ENCODE results near the gene NPR2. TPM values are rescaled to one million over a fixed set of nuclear protein-coding genes. Genes with fewer than 3 reads are reported as not detected.

Gene NPR2
- total RNA-seq, 1 experiment from 2014 or later, result 10.1 TPM

DNA sequence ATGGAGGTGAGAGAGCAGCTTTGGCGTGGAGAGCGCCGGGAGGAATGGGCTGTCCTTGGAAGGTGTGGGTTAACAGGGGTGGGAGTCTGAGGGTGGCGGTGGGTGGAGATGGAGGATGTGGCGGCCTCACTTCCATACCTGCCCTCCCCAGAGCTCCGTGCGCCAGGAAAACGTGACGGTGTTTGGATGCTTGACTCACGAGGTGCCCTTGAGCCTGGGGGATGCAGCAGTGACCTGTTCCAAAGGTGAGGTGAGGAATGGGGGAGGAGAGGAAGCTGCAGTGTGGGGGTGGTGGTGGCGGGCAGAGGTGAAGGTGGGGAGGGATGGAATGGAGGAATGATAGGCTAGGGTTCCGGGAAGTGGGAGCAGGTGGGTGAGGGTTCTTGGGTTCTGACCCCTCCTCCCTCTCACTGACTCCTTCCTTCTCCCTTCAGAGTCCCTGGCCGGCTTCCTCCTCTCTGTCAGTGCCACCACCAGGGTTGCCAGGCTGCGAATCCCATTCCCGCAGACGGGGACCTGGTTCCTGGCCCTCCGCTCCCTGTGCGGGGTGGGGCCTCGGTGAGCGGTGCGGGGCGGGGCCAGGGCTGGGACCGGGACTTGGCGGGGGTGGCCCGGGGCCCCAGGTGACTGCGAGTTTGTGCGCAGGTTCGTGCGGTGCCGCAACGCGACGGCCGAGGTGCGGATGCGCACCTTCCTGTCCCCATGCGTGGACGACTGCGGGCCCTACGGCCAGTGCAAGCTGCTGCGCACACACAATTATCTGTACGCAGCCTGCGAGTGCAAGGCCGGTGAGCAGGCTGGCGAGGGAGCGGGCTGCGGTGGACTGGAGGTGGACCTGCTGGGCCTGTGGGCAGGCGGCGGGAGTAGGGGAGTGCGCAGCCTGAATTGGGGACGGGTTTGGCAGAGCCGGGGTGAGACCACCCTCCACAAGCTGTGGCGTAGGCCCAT, 54.7 kb downstream of the NPR2 start (continued):
- TF ChIP-seq, protein P1, sequence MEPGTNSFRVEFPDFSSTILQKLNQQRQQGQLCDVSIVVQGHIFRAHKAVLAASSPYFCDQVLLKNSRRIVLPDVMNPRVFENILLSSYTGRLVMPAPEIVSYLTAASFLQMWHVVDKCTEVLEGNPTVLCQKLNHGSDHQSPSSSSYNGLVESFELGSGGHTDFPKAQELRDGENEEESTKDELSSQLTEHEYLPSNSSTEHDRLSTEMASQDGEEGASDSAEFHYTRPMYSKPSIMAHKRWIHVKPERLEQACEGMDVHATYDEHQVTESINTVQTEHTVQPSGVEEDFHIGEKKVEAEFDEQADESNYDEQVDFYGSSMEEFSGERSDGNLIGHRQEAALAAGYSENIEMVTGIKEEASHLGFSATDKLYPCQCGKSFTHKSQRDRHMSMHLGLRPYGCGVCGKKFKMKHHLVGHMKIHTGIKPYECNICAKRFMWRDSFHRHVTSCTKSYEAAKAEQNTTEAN (CRISPR knock-in tag; IDR thresholded peaks at IDR 0.05), result no peak
- TF ChIP-seq, protein P2, sequence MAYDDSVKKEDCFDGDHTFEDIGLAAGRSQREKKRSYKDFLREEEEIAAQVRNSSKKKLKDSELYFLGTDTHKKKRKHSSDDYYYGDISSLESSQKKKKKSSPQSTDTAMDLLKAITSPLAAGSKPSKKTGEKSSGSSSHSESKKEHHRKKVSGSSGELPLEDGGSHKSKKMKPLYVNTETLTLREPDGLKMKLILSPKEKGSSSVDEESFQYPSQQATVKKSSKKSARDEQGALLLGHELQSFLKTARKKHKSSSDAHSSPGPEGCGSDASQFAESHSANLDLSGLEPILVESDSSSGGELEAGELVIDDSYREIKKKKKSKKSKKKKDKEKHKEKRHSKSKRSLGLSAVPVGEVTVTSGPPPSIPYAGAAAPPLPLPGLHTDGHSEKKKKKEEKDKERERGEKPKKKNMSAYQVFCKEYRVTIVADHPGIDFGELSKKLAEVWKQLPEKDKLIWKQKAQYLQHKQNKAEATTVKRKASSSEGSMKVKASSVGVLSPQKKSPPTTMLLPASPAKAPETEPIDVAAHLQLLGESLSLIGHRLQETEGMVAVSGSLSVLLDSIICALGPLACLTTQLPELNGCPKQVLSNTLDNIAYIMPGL (CRISPR knock-in tag; IDR thresholded peaks at IDR 0.05), result peak; percentile 56; the same call in 1 of the 2 replicates
- TF ChIP-seq GTF2I (CRISPR knock-in tag; conservative IDR thresholded peaks at IDR 0.05) (no peak), GABPB1 (CRISPR knock-in tag; IDR thresholded peaks at IDR 0.05) (no peak), ELF4 (CRISPR knock-in tag; IDR thresholded peaks at IDR 0.05; ENCODE audit: low read depth) (no peak), ZNF416 (CRISPR knock-in tag; IDR thresholded peaks at IDR 0.05) (no peak), FOXJ3 (CRISPR knock-in tag; IDR thresholded peaks at IDR 0.05; ENCODE audit: borderline replicate concordance) (no peak), FOXP1 (CRISPR knock-in tag; IDR thresholded peaks at IDR 0.05; ENCODE audit: borderline replicate concordance) (0 out of 2 replicates have a peak, but pooled peaks have one; percentile 27), MYBL2 (CRISPR knock-in tag; IDR thresholded peaks at IDR 0.05) (no peak), SOX15 (CRISPR knock-in tag; IDR thresholded peaks at IDR 0.05) (no peak), ZBTB21 (CRISPR knock-in tag; IDR thresholded peaks at IDR 0.05; ENCODE audit: borderline replicate concordance) (0 out of 2 replicates have a peak, but pooled peaks have one; percentile 31)
- TF ChIP-seq, protein P3, sequence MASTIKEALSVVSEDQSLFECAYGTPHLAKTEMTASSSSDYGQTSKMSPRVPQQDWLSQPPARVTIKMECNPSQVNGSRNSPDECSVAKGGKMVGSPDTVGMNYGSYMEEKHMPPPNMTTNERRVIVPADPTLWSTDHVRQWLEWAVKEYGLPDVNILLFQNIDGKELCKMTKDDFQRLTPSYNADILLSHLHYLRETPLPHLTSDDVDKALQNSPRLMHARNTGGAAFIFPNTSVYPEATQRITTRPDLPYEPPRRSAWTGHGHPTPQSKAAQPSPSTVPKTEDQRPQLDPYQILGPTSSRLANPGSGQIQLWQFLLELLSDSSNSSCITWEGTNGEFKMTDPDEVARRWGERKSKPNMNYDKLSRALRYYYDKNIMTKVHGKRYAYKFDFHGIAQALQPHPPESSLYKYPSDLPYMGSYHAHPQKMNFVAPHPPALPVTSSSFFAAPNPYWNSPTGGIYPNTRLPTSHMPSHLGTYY (CRISPR knock-in tag; IDR thresholded peaks at IDR 0.05), result no peak
- TF ChIP-seq, protein P4, sequence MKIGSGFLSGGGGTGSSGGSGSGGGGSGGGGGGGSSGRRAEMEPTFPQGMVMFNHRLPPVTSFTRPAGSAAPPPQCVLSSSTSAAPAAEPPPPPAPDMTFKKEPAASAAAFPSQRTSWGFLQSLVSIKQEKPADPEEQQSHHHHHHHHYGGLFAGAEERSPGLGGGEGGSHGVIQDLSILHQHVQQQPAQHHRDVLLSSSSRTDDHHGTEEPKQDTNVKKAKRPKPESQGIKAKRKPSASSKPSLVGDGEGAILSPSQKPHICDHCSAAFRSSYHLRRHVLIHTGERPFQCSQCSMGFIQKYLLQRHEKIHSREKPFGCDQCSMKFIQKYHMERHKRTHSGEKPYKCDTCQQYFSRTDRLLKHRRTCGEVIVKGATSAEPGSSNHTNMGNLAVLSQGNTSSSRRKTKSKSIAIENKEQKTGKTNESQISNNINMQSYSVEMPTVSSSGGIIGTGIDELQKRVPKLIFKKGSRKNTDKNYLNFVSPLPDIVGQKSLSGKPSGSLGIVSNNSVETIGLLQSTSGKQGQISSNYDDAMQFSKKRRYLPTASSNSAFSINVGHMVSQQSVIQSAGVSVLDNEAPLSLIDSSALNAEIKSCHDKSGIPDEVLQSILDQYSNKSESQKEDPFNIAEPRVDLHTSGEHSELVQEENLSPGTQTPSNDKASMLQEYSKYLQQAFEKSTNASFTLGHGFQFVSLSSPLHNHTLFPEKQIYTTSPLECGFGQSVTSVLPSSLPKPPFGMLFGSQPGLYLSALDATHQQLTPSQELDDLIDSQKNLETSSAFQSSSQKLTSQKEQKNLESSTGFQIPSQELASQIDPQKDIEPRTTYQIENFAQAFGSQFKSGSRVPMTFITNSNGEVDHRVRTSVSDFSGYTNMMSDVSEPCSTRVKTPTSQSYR (CRISPR knock-in tag; IDR thresholded peaks at IDR 0.05), result no peak
- TF ChIP-seq, protein P5, sequence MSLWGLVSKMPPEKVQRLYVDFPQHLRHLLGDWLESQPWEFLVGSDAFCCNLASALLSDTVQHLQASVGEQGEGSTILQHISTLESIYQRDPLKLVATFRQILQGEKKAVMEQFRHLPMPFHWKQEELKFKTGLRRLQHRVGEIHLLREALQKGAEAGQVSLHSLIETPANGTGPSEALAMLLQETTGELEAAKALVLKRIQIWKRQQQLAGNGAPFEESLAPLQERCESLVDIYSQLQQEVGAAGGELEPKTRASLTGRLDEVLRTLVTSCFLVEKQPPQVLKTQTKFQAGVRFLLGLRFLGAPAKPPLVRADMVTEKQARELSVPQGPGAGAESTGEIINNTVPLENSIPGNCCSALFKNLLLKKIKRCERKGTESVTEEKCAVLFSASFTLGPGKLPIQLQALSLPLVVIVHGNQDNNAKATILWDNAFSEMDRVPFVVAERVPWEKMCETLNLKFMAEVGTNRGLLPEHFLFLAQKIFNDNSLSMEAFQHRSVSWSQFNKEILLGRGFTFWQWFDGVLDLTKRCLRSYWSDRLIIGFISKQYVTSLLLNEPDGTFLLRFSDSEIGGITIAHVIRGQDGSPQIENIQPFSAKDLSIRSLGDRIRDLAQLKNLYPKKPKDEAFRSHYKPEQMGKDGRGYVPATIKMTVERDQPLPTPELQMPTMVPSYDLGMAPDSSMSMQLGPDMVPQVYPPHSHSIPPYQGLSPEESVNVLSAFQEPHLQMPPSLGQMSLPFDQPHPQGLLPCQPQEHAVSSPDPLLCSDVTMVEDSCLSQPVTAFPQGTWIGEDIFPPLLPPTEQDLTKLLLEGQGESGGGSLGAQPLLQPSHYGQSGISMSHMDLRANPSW (CRISPR knock-in tag; conservative IDR thresholded peaks at IDR 0.05; ENCODE audit: low read depth), result no peak
- TF ChIP-seq, protein P6, sequence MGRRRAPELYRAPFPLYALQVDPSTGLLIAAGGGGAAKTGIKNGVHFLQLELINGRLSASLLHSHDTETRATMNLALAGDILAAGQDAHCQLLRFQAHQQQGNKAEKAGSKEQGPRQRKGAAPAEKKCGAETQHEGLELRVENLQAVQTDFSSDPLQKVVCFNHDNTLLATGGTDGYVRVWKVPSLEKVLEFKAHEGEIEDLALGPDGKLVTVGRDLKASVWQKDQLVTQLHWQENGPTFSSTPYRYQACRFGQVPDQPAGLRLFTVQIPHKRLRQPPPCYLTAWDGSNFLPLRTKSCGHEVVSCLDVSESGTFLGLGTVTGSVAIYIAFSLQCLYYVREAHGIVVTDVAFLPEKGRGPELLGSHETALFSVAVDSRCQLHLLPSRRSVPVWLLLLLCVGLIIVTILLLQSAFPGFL (CRISPR knock-in tag; IDR thresholded peaks at IDR 0.05; ENCODE audit: borderline replicate concordance), result no peak
- TF ChIP-seq, protein P7, sequence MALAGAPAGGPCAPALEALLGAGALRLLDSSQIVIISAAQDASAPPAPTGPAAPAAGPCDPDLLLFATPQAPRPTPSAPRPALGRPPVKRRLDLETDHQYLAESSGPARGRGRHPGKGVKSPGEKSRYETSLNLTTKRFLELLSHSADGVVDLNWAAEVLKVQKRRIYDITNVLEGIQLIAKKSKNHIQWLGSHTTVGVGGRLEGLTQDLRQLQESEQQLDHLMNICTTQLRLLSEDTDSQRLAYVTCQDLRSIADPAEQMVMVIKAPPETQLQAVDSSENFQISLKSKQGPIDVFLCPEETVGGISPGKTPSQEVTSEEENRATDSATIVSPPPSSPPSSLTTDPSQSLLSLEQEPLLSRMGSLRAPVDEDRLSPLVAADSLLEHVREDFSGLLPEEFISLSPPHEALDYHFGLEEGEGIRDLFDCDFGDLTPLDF (CRISPR knock-in tag; IDR thresholded peaks at IDR 0.05), result no peak
- TF ChIP-seq, protein P8, sequence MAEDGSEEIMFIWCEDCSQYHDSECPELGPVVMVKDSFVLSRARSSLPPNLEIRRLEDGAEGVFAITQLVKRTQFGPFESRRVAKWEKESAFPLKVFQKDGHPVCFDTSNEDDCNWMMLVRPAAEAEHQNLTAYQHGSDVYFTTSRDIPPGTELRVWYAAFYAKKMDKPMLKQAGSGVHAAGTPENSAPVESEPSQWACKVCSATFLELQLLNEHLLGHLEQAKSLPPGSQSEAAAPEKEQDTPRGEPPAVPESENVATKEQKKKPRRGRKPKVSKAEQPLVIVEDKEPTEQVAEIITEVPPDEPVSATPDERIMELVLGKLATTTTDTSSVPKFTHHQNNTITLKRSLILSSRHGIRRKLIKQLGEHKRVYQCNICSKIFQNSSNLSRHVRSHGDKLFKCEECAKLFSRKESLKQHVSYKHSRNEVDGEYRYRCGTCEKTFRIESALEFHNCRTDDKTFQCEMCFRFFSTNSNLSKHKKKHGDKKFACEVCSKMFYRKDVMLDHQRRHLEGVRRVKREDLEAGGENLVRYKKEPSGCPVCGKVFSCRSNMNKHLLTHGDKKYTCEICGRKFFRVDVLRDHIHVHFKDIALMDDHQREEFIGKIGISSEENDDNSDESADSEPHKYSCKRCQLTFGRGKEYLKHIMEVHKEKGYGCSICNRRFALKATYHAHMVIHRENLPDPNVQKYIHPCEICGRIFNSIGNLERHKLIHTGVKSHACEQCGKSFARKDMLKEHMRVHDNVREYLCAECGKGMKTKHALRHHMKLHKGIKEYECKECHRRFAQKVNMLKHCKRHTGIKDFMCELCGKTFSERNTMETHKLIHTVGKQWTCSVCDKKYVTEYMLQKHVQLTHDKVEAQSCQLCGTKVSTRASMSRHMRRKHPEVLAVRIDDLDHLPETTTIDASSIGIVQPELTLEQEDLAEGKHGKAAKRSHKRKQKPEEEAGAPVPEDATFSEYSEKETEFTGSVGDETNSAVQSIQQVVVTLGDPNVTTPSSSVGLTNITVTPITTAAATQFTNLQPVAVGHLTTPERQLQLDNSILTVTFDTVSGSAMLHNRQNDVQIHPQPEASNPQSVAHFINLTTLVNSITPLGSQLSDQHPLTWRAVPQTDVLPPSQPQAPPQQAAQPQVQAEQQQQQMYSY (CRISPR knock-in tag; IDR thresholded peaks at IDR 0.05), result peak; percentile 48; the same call in 1 of the 2 replicates
- TF ChIP-seq, protein P9, sequence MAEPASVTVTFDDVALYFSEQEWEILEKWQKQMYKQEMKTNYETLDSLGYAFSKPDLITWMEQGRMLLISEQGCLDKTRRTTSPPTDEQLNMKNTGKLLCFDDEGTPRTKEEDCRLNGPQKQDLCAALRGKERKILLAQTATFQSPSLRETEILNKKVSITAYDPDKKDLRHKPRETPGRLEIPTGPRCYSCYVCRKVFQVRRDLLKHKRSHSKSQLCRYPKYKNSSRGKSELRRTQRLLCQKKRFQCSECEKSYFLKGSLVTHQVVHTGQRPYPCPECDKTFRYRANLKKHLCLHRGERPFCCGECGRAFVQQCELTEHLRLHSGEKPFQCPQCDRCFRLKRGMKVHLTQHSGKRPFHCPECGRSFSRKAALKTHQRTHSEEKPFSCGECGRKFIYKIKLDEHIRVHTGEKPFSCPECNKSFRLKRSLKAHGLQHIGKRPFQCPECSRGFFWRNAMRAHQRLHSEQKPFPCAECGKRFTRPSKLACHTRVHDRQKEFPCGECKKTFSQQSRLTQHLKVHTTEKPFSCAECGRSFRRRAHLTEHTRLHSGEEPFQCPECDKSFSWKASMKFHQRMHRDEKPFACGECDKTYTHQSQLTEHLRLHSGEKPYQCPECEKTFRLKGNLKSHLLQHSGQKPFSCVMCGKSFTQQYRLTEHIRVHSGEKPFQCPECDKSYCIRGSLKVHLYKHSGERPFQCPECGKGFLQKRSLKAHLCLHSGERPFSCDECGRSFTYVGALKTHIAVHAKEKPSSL (CRISPR knock-in tag; conservative IDR thresholded peaks at IDR 0.05), result no peak

Data from WTC11 (cell line).